Testis (tissue), 3 donors: Measurements from ENCODE around the gene MALAT1. TPM values are rescaled to one million over a fixed set of nuclear protein-coding genes. Genes with fewer than 3 reads are reported as not detected.
A peak's percentile ranks its signal among the peaks of the same experiment; 100 is the strongest.

Experiments used
- DNase-seq: peaks from one replicate; pipeline ENCODE4 v3.0.0-alpha.2; 2019
- H3K27ac ChIP-seq, 2 donors: fragments of 200-600 bp; sonication (generic); one replicate each; pipeline ENCODE4 v1.5.1; 2019
- H3K27me3 ChIP-seq: fragments of 200-600 bp; sonication (generic); one replicate; pipeline ENCODE4 v1.5.1; 2019
- H3K36me3 ChIP-seq: fragments of 200-600 bp; sonication (generic); one replicate; pipeline ENCODE4 v1.5.1; 2017; ENCODE audit warnings: low read depth; ENCODE audit errors: missing control alignments
- H3K4me1 ChIP-seq: fragments of 200-600 bp; sonication (generic); one replicate; pipeline ENCODE4 v1.5.1; 2019
- H3K4me3 ChIP-seq, 2 donors: fragments of 200-600 bp; sonication (generic); one replicate each; pipeline ENCODE4 v1.5.1; 2017 to 2019
- H3K9me3 ChIP-seq: fragments of 200-600 bp; sonication (generic); one replicate; pipeline ENCODE4 v1.5.1; 2017
- POLR2A ChIP-seq: fragments of 450-650 bp; IDR thresholded peaks from one replicate; pipeline ENCODE4 v1.6.1; 2017; ENCODE audit warnings: antibody characterized with exemption, mild to moderate bottlenecking, moderate library complexity
- WGBS, 2 donors: methylation state at CpG; one replicate each; pipeline ENCODE4 v1.1.5; 2018; 5-methylcytosine and 5-hydroxymethylcytosine counted together
- intact Hi-C: fragments of 100-400 bp; cut with DNase I; formaldehyde crosslinking; loops from one replicate; pipeline ENCODE4 v1.15.1; 2023; ENCODE audit warnings: low total_unique reads
- polyA plus RNA-seq: library from polyadenylated mRNA; stranded (reverse); fragments of 350-450 nt; fragmentation: Illumina TruSeq; extraction: RNeasy Lipid Tissue Mini Kit (QIAGEN cat#74804); gene quantifications from one replicate; pipeline ENCODE4 v1.2.3, GENCODE V29; 2014; ENCODE audit warnings: low read depth, low replicate concordance; ENCODE audit not compliant: insufficient read depth
- total RNA-seq, 2 donors: library from RNA; depleted of rRNA; stranded (reverse); fragments of >200 nt; gene quantifications; one replicate each; pipeline ENCODE4 v1.2.3, GENCODE V29; 2016
- TF ChIP-seq, protein P1 (sequence below), 3 experiments: fragments of 450-650 bp in 2 of 3; fragments of 200-600 bp in 1 of 3; sonication (generic) in 1 of 3; IDR thresholded peaks; one replicate each; pipeline ENCODE4 v1.5.1; 2016 to 2019; ENCODE audit warnings: antibody characterized with exemption in 3 of 3, mild to moderate bottlenecking in 2 of 3, moderate library complexity in 1 of 3

The MALAT1 gene
- total and polyA plus RNA-seq, 3 donors from 2014 or later = 26.7 to 9,314 (median 8,109) TPM

DNA sequence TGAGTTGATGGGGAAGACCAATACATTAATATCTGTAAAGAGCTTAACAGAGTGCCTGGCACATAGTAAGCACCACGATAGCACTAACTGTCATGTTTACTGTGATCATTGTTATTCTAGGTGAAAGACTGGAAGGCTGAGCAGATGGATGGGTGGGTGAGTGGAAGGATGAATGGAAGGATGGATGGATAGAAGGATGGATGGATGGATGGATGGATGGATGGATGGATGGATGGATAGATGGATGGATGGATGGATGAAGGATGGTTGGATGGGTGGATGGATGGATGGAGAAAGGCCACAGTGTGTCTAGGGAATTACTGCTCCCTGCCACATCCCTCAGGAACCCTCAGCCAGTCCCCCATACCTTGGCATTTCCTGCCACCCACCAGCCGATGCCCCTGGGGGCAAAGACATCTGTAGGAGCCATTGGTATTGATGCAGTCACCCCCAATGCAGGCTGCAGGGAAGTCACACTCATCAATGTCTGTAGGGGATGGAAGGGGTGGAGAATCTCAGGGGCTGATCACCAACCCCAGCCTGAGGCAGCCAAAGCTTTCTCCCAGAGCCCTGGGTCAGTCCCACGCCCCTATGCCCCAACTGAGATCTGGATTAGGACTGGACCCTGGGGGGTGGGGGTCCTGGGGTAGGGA is 44.0 kb downstream of the MALAT1 start:
- 90 to 95% methylated on average over 2 to 3 of the region's 3 CpGs for WGBS, 2 donors
- H3K4me3 ChIP-seq = no peak overlapping the region
- H3K36me3 ChIP-seq = no peaks in the 10 kb centered on the region
- H3K27ac ChIP-seq = no peak overlapping the region
- intact Hi-C loops = no loop called here
- no peaks in the 10 kb centered on the region for H3K9me3 ChIP-seq
- TF ChIP-seq, protein P1, sequence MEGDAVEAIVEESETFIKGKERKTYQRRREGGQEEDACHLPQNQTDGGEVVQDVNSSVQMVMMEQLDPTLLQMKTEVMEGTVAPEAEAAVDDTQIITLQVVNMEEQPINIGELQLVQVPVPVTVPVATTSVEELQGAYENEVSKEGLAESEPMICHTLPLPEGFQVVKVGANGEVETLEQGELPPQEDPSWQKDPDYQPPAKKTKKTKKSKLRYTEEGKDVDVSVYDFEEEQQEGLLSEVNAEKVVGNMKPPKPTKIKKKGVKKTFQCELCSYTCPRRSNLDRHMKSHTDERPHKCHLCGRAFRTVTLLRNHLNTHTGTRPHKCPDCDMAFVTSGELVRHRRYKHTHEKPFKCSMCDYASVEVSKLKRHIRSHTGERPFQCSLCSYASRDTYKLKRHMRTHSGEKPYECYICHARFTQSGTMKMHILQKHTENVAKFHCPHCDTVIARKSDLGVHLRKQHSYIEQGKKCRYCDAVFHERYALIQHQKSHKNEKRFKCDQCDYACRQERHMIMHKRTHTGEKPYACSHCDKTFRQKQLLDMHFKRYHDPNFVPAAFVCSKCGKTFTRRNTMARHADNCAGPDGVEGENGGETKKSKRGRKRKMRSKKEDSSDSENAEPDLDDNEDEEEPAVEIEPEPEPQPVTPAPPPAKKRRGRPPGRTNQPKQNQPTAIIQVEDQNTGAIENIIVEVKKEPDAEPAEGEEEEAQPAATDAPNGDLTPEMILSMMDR (IDR thresholded peaks at IDR 0.05) = no peak
- TF ChIP-seq POLR2A = no peak
- no peaks in the 10 kb centered on the region for H3K27me3 ChIP-seq
- DNase-seq = no peak
- H3K4me1 ChIP-seq = peaks cover 18% of the 10 kb centered on the region

DNA sequence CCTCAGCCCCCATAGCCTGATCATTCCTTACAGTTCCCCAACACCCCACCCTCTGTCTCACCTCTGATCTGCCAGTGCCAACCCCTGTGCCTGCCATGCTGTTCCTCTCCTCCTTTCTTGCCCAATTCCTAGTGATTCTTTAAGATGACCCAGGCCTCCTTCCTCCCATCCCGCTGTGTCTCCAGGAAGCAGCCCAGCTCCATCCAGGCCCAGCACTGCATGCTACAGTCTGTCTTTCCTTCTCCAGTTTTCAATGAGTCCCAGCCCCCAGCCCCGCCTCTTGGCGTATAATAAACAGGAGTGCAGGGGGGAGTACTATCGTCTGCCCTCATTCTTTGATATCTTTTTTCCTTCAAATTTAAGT is 47.0 kb downstream of the MALAT1 start:
- Histone ChIP-seq H3K4me1 (peaks cover 7% of the 10 kb centered on the region), H3K27ac (no peak overlapping the region), H3K36me3 (no peaks in the 10 kb centered on the region), H3K27me3 (no peaks in the 10 kb centered on the region), H3K4me3 (peak overlapping the region in 1 of 2 donors; percentile 48), H3K9me3 (no peaks in the 10 kb centered on the region)
- intact Hi-C loops = no loop called here
- 55 to 68% methylated on average over 4 of the region's 4 CpGs for WGBS, 2 donors
- no peak for DNase-seq
- TF ChIP-seq, protein P1 (IDR thresholded peaks at IDR 0.05) = no peak
- no peak for TF ChIP-seq POLR2A

DNA sequence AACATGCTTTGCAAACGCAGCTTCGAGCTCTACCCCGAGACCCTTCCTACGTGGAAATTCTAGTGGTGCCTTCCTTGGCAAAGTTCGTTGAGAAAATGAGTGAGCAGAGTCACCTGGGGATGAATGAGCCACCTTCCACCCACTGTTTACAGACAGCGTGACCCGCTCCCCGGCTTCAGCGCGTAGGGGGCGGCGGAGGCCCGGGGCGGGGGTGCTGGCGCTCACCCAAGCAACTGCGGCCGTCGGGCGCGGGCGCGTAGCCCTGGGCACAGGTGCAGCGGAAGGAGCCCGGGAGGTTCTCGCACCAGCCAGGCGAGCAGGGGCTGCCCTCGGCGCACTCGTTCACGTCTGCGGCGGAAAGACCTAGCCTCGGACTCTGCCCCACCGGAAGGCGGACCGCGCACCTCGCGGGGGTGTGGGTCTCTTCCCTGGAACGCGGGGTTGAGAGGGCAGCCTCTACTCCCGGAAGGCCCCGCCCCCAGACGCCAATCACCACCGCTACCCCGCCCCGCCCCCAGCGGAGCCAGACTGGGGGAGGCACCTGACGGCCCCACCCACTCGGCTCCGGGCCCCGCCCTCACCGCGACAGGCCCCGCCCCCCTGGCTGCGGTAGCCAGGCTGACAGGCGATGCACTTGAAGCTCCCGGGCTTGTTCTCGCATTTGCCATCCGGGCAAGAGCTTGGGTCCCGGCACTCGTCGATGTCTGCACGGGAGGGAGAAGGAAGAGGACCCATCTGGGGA is 47.5 kb downstream of the MALAT1 start:
- Histone ChIP-seq H3K27me3 (no peaks in the 10 kb centered on the region), H3K27ac (no peak overlapping the region), H3K4me1 (peaks cover 2% of the 10 kb centered on the region), H3K36me3 (no peaks in the 10 kb centered on the region), H3K9me3 (no peaks in the 10 kb centered on the region), H3K4me3 (peak overlapping the region; percentile 13 to 48)
- peak; percentile 89 for DNase-seq
- intact Hi-C loops = no loop called here
- 46 to 53% methylated on average over 15 to 63 of the region's 64 CpGs for WGBS, 2 donors
- TF ChIP-seq, protein P1 (IDR thresholded peaks at IDR 0.05) = no peak
- TF ChIP-seq POLR2A = no peak

GRCh38 chr11:65547446-65548125 is 48.7 kb downstream of the MALAT1 start:
- DNase-seq = no peak
- TF ChIP-seq, protein P1 (IDR thresholded peaks at IDR 0.05) = no peak
- no peak for TF ChIP-seq POLR2A
- 54 to 76% methylated on average over 32 to 52 of the region's 52 CpGs for WGBS, 2 donors
- Histone ChIP-seq H3K4me1 (no peaks in the 10 kb centered on the region), H3K36me3 (no peaks in the 10 kb centered on the region), H3K4me3 (no peak overlapping the region), H3K27ac (no peak overlapping the region), H3K9me3 (no peaks in the 10 kb centered on the region), H3K27me3 (no peaks in the 10 kb centered on the region)
- intact Hi-C loops = no loop called here
